Measurements from ENCODE around the gene ZNF714.
"Not testable (repeated sequence)": the region's sequence is repeated elsewhere in the genome, so short reads cannot be mapped to it uniquely, and the experiment has no call there.

ZNF714 gene

DNA sequence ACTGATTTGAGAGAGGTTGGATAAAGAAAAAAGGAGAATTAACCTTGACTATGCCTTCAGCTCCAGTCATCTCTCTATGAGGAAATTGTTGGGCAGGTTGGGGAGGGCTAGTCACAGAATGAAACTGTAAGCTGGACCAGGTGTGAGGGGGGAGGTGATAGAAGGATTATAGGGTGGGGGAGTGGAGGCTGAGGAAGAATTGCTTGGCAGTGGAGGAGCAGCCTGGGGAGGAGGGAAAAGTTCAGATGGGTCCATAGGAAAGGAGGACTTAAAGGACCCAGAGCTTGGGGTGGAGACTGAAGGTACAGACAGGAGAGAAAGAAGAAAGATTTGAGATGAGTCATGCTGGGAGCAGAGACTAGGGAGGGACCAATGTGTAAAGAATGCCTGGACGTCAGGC lies 51.6 kb downstream of the ZNF714 start:
- H3K9ac ChIP-seq (ENCODE audit: low read depth, low read length) = no peak overlapping the region
- no peaks in the 10 kb centered on the region for H3K36me3 ChIP-seq (ENCODE audit: control insufficient read depth, insufficient read depth, low read length)

DNA sequence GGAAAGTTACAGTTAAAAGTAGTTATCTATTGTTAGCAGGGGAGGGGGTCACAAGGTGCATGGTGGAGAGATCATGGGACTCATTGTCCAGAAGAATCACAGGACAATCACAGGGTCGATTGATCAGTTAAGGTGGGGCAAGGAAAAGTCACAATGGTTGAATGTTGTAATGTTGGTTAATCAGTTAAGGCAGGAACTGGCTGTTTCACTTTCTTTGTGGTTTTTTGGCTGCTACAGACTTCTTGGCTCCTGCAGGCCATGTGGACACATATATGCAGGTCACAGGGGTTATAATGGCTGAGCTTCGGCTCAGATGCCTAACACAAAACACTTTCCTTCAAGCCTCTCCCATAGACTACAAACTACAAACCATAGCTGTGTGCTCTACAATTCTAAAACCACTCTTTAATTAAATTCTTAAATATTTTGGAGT lies 52.9 kb downstream of the ZNF714 start:
- Histone ChIP-seq H3K27me3 (ENCODE audit: control insufficient read depth, insufficient read depth, low read length) (no peaks in the 10 kb centered on the region), H3K27ac (ENCODE audit: low read depth, low read length) (no peak overlapping the region), H3K9ac (ENCODE audit: low read depth, low read length) (no peak overlapping the region), H3K36me3 (ENCODE audit: control insufficient read depth, insufficient read depth, low read length) (no peaks in the 10 kb centered on the region), H3K9me3 (ENCODE audit: control insufficient read depth, insufficient read depth, low read length) (no peaks in the 10 kb centered on the region), H3K4me3 (ENCODE audit: low read depth, low read length) (no peak overlapping the region), H3K4me1 (ENCODE audit: control insufficient read depth, insufficient read depth, low read length) (peaks cover 5% of the 10 kb centered on the region; the same call in 1 of the 2 replicates)

More for the DNA sequence above, 51.6 kb downstream of the ZNF714 start:
- Histone ChIP-seq H3K4me1 (ENCODE audit: control insufficient read depth, insufficient read depth, low read length) (peaks cover 9% of the 10 kb centered on the region; the same call in 1 of the 2 replicates), H3K27me3 (ENCODE audit: control insufficient read depth, insufficient read depth, low read length) (no peaks in the 10 kb centered on the region), H3K4me3 (ENCODE audit: low read depth, low read length) (no peak overlapping the region), H3K9me3 (ENCODE audit: control insufficient read depth, insufficient read depth, low read length) (no peaks in the 10 kb centered on the region), H3K27ac (ENCODE audit: low read depth, low read length) (no peak overlapping the region)

DNA sequence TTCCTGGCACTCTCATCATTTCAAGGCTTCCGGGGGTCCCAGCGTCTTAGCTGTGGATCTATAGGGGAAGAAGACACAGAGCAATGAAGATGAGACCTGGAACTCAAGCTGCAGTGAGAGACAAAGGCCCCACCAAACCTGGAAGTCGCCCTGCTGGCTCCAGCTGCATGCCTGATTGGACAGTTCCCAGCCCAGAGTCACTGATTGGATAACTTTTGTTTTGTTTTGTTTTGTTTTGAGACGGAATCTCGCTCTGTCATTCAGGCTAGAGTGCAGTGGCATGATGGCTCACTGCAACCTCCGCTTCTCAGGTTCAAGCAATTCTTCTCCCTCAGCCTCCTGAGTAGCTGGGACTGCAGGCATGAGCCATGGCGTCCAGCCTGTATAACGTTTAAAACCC lies 53.4 kb downstream of the ZNF714 start:
- Histone ChIP-seq H3K36me3 (ENCODE audit: control insufficient read depth, insufficient read depth, low read length) (no peaks in the 10 kb centered on the region), H3K4me3 (ENCODE audit: low read depth, low read length) (no peak overlapping the region), H3K27me3 (ENCODE audit: control insufficient read depth, insufficient read depth, low read length) (no peaks in the 10 kb centered on the region), H3K9me3 (ENCODE audit: control insufficient read depth, insufficient read depth, low read length) (no peaks in the 10 kb centered on the region), H3K4me1 (ENCODE audit: control insufficient read depth, insufficient read depth, low read length) (peaks cover under 1% of the 10 kb centered on the region; the same call in 1 of the 2 replicates), H3K9ac (ENCODE audit: low read depth, low read length) (no peak overlapping the region), H3K27ac (ENCODE audit: low read depth, low read length) (no peak overlapping the region)

- H3K27ac ChIP-seq (ENCODE audit: low read depth, low read length) = no peak overlapping the region
- 0 out of 2 replicates have a peak, but pooled peaks cover 3% of the 10 kb centered on the region for H3K4me1 ChIP-seq (ENCODE audit: control insufficient read depth, insufficient read depth, low read length)
- no peak overlapping the region for H3K9ac ChIP-seq (ENCODE audit: low read depth, low read length)
- H3K36me3 ChIP-seq (ENCODE audit: control insufficient read depth, insufficient read depth, low read length) = peaks cover 1% of the 10 kb centered on the region; the same call in 1 of the 2 replicates
- H3K9me3 ChIP-seq (ENCODE audit: control insufficient read depth, insufficient read depth, low read length) = no peaks in the 10 kb centered on the region
- H3K4me3 ChIP-seq (ENCODE audit: low read depth, low read length) = no peak overlapping the region
- H3K27me3 ChIP-seq (ENCODE audit: control insufficient read depth, insufficient read depth, low read length) = no peaks in the 10 kb centered on the region
These were observed 56.1 kb downstream of the ZNF714 start for GRCh38 chr19:21138130-21138529.

DNA sequence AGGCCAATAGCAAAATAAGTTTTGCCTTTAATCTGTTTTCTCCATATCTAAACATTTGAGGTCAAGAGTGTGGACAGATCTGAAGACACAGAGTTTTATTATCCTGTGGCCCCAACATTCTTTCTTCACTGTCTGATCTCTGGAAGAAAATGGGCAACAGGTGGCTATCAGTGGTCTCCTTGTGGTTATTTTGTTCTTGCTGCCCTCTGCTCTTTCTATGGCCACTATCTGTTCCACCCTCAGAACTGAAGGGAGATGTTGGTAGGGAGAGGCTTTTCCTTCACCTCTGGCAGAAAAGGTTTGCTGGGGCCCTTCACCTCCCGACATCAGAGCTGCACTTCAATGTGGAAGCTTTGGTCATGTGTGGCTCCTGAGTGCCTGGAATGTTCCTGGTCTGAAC lies 59.0 kb downstream of the ZNF714 start:
- peaks cover 30% of the 10 kb centered on the region for H3K36me3 ChIP-seq (ENCODE audit: control insufficient read depth, insufficient read depth, low read length)
- H3K27me3 ChIP-seq (ENCODE audit: control insufficient read depth, insufficient read depth, low read length); H3K4me1 ChIP-seq (ENCODE audit: control insufficient read depth, insufficient read depth, low read length); H3K4me3 ChIP-seq (ENCODE audit: low read depth, low read length); H3K9ac ChIP-seq (ENCODE audit: low read depth, low read length); H3K27ac ChIP-seq (ENCODE audit: low read depth, low read length): not testable (repeated sequence)
- peaks cover 10% of the 10 kb centered on the region for H3K9me3 ChIP-seq (ENCODE audit: control insufficient read depth, insufficient read depth, low read length)

GRCh38 chr19:21141787-21142464 lies 59.9 kb downstream of the ZNF714 start, which contains the start of gene ZNF431:
Gene ZNF431, plus strand, starts transcription at chr19:21142040. Its CDS starts 144 bp downstream, at chr19:21142184.
- Histone ChIP-seq H3K9ac (ENCODE audit: low read depth, low read length) (peak within 1 kb of the TSS; percentile 87), H3K4me1 (ENCODE audit: control insufficient read depth, insufficient read depth, low read length) (0 out of 2 replicates have a peak, but pooled peaks cover 3% of the 10 kb centered on the region), H3K9me3 (ENCODE audit: control insufficient read depth, insufficient read depth, low read length) (peaks cover 17% of the 10 kb centered on the region), H3K36me3 (ENCODE audit: control insufficient read depth, insufficient read depth, low read length) (peaks cover 38% of the 10 kb centered on the region), H3K27me3 (ENCODE audit: control insufficient read depth, insufficient read depth, low read length) (no peaks in the 10 kb centered on the region), H3K4me3 (ENCODE audit: low read depth, low read length) (peak within 1 kb of the TSS; percentile 87), H3K27ac (ENCODE audit: low read depth, low read length) (peak within 1 kb of the TSS; percentile 93)

GRCh38 chr19:21143428-21143827 lies 61.4 kb downstream of the ZNF714 start:
- peaks cover 30% of the 10 kb centered on the region for H3K9me3 ChIP-seq (ENCODE audit: control insufficient read depth, insufficient read depth, low read length)
- no peak overlapping the region for H3K9ac ChIP-seq (ENCODE audit: low read depth, low read length)
- no peak overlapping the region for H3K27ac ChIP-seq (ENCODE audit: low read depth, low read length)
- H3K36me3 ChIP-seq (ENCODE audit: control insufficient read depth, insufficient read depth, low read length) = peaks cover 53% of the 10 kb centered on the region
- 0 out of 2 replicates have a peak, but pooled peaks cover 3% of the 10 kb centered on the region for H3K4me1 ChIP-seq (ENCODE audit: control insufficient read depth, insufficient read depth, low read length)
- H3K27me3 ChIP-seq (ENCODE audit: control insufficient read depth, insufficient read depth, low read length) = no peaks in the 10 kb centered on the region
- H3K4me3 ChIP-seq (ENCODE audit: low read depth, low read length) = peak overlapping the region; percentile 87; the same call in 1 of the 2 replicates

GRCh38 chr19:21143854-21144253 lies 61.9 kb downstream of the ZNF714 start:
- H3K9me3 ChIP-seq (ENCODE audit: control insufficient read depth, insufficient read depth, low read length) = peaks cover 35% of the 10 kb centered on the region
- H3K4me3 ChIP-seq (ENCODE audit: low read depth, low read length) = no peak overlapping the region
- no peak overlapping the region for H3K27ac ChIP-seq (ENCODE audit: low read depth, low read length)
- no peak overlapping the region for H3K9ac ChIP-seq (ENCODE audit: low read depth, low read length)
- H3K36me3 ChIP-seq (ENCODE audit: control insufficient read depth, insufficient read depth, low read length) = peaks cover 57% of the 10 kb centered on the region
- H3K4me1 ChIP-seq (ENCODE audit: control insufficient read depth, insufficient read depth, low read length) = 0 out of 2 replicates have a peak, but pooled peaks cover 3% of the 10 kb centered on the region
- no peaks in the 10 kb centered on the region for H3K27me3 ChIP-seq (ENCODE audit: control insufficient read depth, insufficient read depth, low read length)

GRCh38 chr19:21147540-21147939 lies 65.5 kb downstream of the ZNF714 start:
- Histone ChIP-seq H3K4me3 (ENCODE audit: low read depth, low read length) (no peak overlapping the region), H3K9me3 (ENCODE audit: control insufficient read depth, insufficient read depth, low read length) (peaks cover 36% of the 10 kb centered on the region), H3K9ac (ENCODE audit: low read depth, low read length) (no peak overlapping the region), H3K36me3 (ENCODE audit: control insufficient read depth, insufficient read depth, low read length) (peaks cover 94% of the 10 kb centered on the region), H3K4me1 (ENCODE audit: control insufficient read depth, insufficient read depth, low read length) (0 out of 2 replicates have a peak, but pooled peaks cover 3% of the 10 kb centered on the region), H3K27me3 (ENCODE audit: control insufficient read depth, insufficient read depth, low read length) (no peaks in the 10 kb centered on the region), H3K27ac (ENCODE audit: low read depth, low read length) (no peak overlapping the region)

GRCh38 chr19:21148681-21149080 lies 66.7 kb downstream of the ZNF714 start:
- no peaks in the 10 kb centered on the region for H3K4me1 ChIP-seq (ENCODE audit: control insufficient read depth, insufficient read depth, low read length)
- H3K4me3 ChIP-seq (ENCODE audit: low read depth, low read length) = no peak overlapping the region
- no peak overlapping the region for H3K27ac ChIP-seq (ENCODE audit: low read depth, low read length)
- H3K9me3 ChIP-seq (ENCODE audit: control insufficient read depth, insufficient read depth, low read length) = peaks cover 36% of the 10 kb centered on the region
- H3K9ac ChIP-seq (ENCODE audit: low read depth, low read length) = no peak overlapping the region
- H3K27me3 ChIP-seq (ENCODE audit: control insufficient read depth, insufficient read depth, low read length) = no peaks in the 10 kb centered on the region
- H3K36me3 ChIP-seq (ENCODE audit: control insufficient read depth, insufficient read depth, low read length) = peaks cover 97% of the 10 kb centered on the region

DNA sequence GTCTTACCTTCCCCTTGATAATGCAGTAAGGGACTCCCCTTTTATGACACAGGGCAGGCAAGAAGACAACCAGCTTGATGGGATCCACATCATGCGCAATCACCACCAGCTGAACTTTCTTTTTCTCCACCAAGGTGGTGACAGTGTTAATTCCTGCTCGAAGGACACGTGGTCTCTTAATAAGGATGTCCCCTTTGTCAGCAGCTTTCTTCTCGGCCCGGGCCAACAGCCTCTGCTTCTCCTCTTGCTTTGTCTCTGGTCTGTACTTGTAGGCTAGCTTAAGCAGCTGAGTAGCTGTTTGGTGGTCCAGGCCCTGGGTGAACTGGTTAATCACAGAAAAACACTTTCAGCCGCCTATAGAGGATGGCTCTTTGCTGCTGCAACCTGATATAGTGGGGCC lies 67.9 kb downstream of the ZNF714 start:
- no peak overlapping the region for H3K27ac ChIP-seq (ENCODE audit: low read depth, low read length)
- peaks cover 86% of the 10 kb centered on the region for H3K36me3 ChIP-seq (ENCODE audit: control insufficient read depth, insufficient read depth, low read length)
- H3K9ac ChIP-seq (ENCODE audit: low read depth, low read length) = no peak overlapping the region
- H3K4me3 ChIP-seq (ENCODE audit: low read depth, low read length) = no peak overlapping the region
- H3K27me3 ChIP-seq (ENCODE audit: control insufficient read depth, insufficient read depth, low read length) = no peaks in the 10 kb centered on the region
- peaks cover 33% of the 10 kb centered on the region for H3K9me3 ChIP-seq (ENCODE audit: control insufficient read depth, insufficient read depth, low read length)
- H3K4me1 ChIP-seq (ENCODE audit: control insufficient read depth, insufficient read depth, low read length) = no peaks in the 10 kb centered on the region

Data from HUES48 (cell line).